GM08714 (cell line): ENCODE results near the gene TRIM24.
"Not testable (repeated sequence)": the region's sequence is repeated elsewhere in the genome, so short reads cannot be mapped to it uniquely, and the experiment has no call there.

Experiments used
- H3K4me3 ChIP-seq: fragments of 200-500 bp; sonication (Bioruptor generic); 2 replicates; pipeline ENCODE4 v1.5.1; 2014; ENCODE audit warnings: mild to moderate bottlenecking, low read length, inconsistent platforms
- ZNF274 ChIP-seq: IDR thresholded peaks from 2 replicates; pipeline ENCODE4 v1.6.1; 2012; ENCODE audit warnings: mild to moderate bottlenecking, low read depth, low read length

Gene TRIM24

DNA sequence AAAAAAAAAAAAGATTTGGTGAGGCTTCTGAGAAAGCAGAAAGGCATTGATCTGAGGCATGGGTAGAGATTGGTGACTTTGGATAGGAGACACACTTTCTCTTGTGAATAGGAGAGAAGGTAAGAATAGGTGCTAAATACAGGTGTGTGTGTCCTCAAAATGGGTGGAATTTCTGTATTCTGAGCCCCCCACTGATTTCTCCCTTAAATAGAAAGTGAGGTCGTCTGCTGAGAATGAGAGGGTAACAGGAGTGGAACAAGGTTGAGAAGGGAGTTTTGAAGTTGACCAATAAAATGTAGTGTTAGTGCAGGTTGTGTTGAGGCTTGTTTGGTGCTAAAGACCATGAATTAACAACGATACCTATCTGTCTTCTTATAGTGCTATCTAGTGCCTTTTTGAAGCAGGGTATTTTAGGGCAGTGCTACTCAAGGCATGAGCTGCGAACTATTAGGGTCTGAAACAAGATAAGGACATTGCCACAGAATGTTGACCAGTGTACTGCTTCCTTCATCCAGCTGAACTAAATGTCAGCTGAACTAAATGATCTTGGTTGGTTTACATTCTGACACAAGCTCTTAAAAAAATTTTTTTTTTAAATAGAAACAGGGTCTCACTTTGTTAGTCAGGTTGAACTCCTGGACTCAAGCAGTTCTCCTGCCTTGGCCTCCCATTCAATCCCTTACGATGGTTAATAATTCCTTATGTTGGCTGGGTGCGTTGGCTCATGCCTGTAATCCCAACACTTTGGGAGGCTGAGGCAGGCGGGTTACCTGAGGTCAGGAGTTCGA is 12.4 kb downstream of the TRIM24 start:
- no peak for TF ChIP-seq ZNF274
- H3K4me3 ChIP-seq = no peak overlapping the region

DNA sequence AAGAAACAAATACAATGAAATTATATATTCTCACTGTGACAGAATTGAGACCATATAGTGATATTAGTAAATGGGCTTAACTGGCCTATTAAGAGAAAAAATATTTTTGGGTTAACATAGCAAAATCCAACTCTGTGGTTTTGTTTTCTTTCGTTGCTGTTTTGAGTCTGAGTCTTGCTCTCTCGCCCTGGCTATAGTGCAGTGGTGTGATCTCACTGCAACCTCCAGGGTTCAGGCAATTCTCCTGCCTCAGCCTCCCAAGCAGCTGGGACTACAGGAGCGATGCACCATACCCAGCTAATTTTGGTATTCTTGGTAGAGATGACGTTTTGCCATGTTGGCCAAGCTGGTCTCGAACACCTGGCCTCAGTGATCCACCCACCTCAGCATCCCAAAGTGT is 15.3 kb downstream of the TRIM24 start:
- H3K4me3 ChIP-seq = no peak overlapping the region
- TF ChIP-seq ZNF274 = no peak

DNA sequence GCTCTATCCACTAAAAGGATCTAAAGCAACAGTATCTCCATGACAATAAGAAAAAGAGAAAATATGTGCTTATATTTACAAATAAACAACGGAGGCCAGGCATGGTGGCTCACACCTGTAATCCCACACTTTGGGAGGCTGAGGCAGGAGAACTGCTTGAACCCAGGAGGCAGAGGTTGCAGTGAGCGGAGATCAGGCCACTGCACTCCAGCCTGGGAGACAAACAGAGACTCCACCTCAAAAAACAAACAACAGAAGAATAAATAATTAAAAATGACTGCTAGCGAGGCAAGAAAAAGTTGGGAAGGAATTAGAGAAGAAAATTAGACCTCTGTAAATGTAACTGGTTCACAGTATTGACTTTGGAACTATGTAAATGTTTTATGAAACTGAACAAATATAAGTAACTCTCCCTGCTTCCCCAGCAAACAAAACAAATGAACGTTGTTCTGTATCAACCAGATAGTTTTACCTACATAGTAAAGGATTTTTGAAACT is 17.1 kb downstream of the TRIM24 start:
- H3K4me3 ChIP-seq = no peak overlapping the region
- no peak for TF ChIP-seq ZNF274

DNA sequence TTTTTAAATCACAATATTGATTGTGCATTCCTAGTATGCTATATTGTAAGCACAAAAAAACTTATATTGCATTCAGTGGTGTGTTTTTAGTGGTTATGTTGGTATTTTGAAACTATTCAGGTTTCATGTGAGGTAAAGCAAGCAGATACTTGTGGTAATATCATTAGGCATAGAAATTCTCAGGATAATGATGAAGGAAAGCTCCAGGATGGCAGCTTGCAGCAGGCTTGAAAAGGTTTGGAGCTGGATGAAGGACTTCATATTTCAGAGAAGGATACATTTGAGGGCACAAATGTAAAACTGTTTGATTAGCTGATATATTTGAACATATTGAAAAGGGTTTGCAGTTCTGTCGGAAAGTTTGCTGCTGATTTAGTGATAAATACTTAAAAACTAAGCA is 17.5 kb downstream of the TRIM24 start:
- no peak for TF ChIP-seq ZNF274
- no peak overlapping the region for H3K4me3 ChIP-seq

DNA sequence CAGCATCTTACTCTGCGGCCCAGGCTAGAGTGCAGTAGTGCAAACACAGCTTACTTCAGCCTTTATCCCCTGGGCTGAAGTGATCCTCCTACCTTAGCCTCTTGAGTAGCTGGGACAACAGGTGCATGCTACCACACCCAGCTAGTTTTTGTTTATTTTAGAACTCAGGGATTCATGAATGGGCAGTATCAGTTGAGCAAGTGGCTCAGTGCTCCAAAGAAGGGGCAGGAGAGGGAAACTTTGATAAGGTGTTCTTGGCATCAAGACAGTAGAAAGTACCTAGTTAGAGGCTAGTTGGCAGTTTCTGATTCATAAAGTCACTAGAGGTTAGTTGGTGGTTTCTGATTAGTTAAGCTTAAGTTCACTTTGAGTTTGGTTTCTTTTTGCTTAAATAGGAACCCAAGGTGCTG is 18.4 kb downstream of the TRIM24 start:
- H3K4me3 ChIP-seq = no peak overlapping the region
- no peak for TF ChIP-seq ZNF274

DNA sequence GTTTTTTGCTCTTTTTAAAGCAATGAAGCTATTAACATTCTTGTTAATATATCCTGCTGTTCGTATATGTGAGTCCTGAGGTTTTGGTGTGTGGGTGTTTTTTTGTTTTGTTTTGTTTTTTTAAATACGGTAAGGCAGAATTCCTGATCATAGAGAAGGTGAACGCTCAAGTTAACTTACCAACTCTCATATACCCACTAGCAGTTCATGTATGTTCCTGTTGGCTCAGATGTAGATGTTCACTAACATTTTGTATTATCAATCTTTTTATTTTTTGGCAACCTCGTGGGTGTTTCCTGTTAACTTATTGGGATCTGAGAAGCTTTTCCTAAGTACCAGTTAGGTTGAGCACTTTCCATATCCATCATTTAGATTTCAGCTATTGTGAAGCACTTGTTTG is 20.5 kb downstream of the TRIM24 start:
- no peak overlapping the region for H3K4me3 ChIP-seq
- TF ChIP-seq ZNF274 = no peak

DNA sequence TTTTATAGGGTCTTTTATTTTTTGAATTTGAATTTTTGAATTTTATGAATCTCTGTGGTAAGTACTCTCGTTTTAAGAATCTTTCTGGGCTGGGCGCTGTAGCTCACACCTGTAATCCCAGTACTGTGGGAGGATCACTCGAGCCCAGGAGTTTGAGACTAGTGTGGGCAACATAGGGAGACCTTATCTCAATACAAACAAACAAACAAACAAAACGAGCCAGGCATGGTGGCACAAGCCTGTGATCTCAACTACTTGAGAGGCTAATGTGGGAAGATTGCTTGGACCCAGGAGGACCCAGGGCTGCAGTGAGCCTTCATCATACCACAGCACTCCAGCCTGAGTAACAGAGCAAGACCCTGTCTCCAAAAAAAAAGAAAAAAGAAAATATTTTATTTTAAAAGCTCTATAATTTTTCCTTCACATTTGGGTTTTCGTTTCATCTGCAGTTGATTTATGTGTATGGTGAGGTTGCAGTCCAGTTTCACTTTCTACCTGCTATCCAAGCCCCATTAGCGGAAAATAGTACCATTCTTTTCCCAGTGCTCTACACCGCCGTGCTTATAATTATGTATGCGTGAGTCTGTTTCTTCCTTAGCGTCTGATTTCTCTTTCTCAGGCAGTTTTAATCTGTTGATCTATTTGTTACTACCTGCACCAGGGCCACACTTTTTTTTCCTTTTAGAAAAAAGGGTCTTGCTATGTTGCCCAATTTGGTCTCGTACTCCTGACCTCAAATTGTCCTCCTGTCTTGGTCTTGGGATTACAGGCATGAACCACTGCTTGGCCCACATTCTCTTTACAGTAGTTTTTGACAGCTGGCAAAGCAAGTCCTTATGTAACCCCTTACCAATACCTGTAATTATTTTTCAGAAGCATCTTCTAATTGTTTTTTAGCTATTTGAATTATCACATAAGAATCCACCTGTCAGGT is 21.7 kb downstream of the TRIM24 start:
- H3K4me3 ChIP-seq = no peak overlapping the region; the same call in 1 of the 2 replicates
- TF ChIP-seq ZNF274 = no peak

DNA sequence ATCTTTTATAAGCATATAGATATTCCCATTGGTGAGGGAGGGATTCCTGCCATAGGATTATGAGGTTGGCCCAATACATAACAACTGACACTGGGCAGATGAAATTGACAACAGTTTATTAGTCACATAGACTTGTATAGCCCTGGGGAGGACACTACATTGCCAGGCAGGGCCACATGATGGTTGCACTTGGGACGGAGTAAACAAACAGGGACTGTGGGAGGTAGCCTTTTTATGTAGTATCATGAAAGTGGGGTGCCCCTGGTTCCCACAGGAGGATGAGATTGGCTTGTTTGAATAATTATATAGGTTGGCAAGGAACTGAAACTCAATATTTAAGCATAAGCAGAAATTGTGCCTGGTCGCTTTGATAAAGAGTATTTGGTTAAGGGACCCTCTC is 23.5 kb downstream of the TRIM24 start:
- H3K4me3 ChIP-seq = no peak overlapping the region
- no peak for TF ChIP-seq ZNF274

DNA sequence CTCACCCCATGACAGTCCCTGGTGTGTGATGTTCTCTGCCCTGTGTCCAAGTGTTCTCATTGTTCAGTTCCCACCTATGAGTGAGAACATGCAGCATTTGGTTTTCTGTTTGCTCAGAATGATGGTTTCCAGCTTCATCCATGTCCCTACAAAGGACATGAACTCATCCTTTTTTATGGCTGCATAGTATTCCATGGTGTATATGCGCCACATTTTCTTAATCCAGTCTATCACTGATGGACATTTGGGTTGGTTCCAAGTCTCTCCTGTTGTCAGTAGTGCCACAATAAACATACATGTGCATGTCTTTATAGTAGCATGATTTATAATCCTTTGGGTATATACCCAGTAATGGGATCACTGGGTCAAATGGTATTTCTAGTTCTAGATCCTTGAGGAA is 25.4 kb downstream of the TRIM24 start:
- not testable (repeated sequence) for H3K4me3 ChIP-seq

DNA sequence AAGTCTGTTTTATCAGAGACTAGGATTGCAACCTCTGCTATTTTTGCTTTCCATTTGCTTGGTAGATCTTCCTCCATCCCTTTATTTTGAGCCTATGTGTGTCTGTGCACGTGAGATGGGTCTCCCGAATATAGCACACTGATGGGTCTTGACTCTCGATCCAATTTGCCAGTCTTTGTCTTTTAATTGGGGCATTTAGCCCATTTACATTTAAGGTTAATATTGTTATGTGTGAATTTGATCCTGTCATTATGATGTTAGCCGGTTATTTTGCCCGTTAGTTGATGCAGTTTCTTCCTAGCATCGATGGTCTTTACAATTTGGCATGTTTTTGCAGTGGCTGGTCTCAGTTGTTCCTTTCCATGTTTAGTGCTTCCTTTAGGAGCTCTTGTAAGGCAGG is 29.1 kb downstream of the TRIM24 start:
- not testable (repeated sequence) for H3K4me3 ChIP-seq

DNA sequence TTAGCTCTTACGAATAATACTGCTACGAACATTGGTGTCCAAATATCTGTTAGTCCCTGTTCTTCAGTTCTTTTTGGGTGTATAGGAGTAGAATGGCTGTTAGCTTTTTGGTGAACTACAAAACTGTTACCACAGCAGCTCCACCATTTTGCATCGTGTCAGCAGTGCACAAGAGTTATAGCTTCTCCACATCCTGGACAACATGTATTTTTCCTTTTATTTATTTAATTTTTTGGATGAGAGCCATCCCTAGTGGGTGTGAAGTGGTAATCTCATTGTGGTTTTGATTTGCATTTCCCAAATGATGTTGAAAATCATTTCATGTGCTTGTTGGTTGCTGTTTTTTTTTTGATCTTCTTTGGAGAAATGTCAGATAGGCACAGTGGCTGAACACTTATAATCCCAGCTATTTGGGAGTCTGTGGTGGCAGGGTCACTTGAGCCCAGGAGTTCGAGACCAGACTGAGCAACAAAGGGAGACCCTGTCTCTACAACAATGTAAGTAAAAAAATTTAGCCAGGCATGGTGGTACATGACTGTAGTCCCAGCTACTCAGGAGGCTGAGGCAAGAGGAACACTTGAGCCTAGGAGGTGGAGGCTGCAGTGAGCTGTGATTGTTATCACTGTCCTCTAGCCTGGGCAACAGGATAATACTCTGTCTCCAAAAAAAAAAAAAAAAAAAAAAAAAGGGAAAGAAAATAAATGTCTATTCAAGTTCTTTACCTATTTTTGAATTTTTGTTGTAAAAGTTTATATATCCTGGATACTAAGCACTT is 31.7 kb downstream of the TRIM24 start:
- TF ChIP-seq ZNF274 = no peak
- H3K4me3 ChIP-seq = no peak overlapping the region

DNA sequence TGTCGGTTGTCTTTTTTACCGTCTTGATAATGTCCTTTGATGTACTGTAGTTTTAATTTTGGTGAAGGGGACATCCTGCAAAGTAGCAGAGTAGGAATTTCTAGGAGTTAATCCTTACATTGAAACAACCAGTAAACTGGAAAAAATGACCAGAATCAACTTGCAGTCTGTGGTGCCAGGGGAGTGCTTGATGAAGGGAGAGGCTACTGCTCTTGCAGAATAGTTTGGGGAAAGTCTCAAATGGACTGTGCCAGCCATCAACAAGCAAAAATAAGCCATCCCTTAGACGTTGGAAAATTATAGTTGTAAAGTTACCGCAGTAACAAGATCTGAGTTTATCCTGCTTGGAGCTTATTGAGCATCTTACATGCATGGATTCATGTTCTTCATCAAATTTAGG is 32.4 kb downstream of the TRIM24 start:
- TF ChIP-seq ZNF274 = no peak
- H3K4me3 ChIP-seq = no peak overlapping the region

DNA sequence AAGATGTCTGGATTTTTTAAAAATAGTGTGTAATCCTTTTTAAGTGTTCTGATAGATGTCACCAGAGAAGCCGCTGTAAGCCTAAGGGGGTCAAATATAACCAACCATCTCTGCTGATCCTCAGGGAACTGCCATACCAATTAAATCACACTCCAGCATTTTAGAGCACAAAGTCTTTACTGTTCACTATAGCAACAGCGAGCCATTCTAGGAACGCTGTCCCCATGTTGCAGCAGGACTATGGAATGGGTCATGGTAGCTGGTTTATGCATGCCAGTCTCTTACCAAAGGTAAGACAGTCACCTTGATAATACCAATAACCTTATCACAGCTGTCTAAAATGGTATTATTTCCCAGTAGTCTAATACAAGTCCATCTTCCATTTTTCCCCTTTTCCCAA is 33.5 kb downstream of the TRIM24 start:
- no peak overlapping the region for H3K4me3 ChIP-seq
- TF ChIP-seq ZNF274 = no peak

DNA sequence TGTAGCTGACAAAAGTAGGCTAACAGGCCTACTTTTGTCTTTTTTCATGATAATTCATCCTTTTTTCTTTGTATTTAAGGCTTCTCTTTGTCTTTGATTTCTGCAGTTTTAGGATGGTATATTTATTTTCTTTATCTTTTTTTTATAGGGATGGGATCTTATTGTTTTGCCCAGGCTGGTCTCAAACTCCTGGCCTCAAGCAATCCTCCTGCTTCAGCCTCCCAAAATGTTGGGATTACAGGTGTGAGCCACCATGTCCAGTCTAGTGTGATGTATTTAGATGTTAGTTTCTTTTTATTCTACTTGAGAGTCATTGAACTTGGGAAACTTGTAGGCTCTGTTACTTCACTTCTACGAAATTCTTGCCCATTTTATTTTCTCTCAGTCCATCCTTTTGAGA is 35.4 kb downstream of the TRIM24 start:
- no peak for TF ChIP-seq ZNF274

More for the DNA sequence above, 35.4 kb downstream of the TRIM24 start:
- H3K4me3 ChIP-seq = no peak overlapping the region
